SK-N-SH (cell line): Measurements from ENCODE around the gene PFKFB3. TPM values are rescaled to one million over a fixed set of nuclear protein-coding genes. Genes with fewer than 3 reads are reported as not detected.

Experiments used
- CTCF ChIA-PET: fragments of 300-600, 350-600 bp; formaldehyde crosslinking; extraction: SDS; loops from one replicate; lab custom pipeline; 2021; lab: Yijun Ruan, JAX
- POLR2A ChIA-PET: fragments of 350-600 bp; sonication (Branson Sonifier 250); formaldehyde crosslinking; extraction: SDS; loops from one replicate; lab custom pipeline; 2020; ENCODE audit warnings: antibody characterized with exemption, inconsistent platforms; lab: Yijun Ruan, JAX
- DNase-seq: peaks from one replicate; pipeline ENCODE4 v3.0.0; 2012
- H2AFZ ChIP-seq: fragments of 200-600 bp; sonication (generic); 2 replicates; pipeline ENCODE4 v1.8.1; 2016; ENCODE audit warnings: antibody characterized with exemption, mild to moderate bottlenecking, low read depth
- H3F3A ChIP-seq: fragments of 200-600 bp; sonication (generic); replicated peaks from 2 replicates; pipeline ENCODE3; 2016; ENCODE audit warnings: antibody characterized with exemption, mild to moderate bottlenecking; ENCODE audit not compliant: insufficient read depth
- H3K27ac ChIP-seq, 2 experiments: fragments of 200-500 bp in 1 of 2; fragments of 200-600 bp in 1 of 2; sonication (Bioruptor generic) in 1 of 2; sonication (generic), shearing (Covaris generic) in 1 of 2; 2 replicates each; pipeline versions ENCODE4 v1.5.1 to v1.6.1; 2014 to 2016; ENCODE audit warnings: low read depth in 2 of 2, inconsistent platforms in 1 of 2, low read length in 1 of 2, mild to moderate bottlenecking in 1 of 2, mixed read lengths in 1 of 2
- H3K27me3 ChIP-seq: fragments of 200-600 bp; sonication (generic), shearing (Covaris generic); 2 replicates; pipeline ENCODE4 v1.6.1; 2016; ENCODE audit warnings: mixed run types; ENCODE audit not compliant: insufficient read depth
- H3K36me3 ChIP-seq, 2 experiments: fragments of 200-500 bp in 1 of 2; fragments of 200-600 bp in 1 of 2; sonication (Bioruptor generic) in 1 of 2; sonication (generic) in 1 of 2; replicated peaks in 1 of 2; 2 replicates each; pipeline versions ENCODE3 to v1.5.1; 2014 to 2016; ENCODE audit warnings: low read length in 1 of 2, mild to moderate bottlenecking in 1 of 2; ENCODE audit not compliant: insufficient read depth in 2 of 2, control insufficient read depth in 1 of 2
- H3K4me1 ChIP-seq, 2 experiments: fragments of 200-500 bp in 1 of 2; fragments of 200-600 bp in 1 of 2; sonication (Bioruptor generic) in 1 of 2; sonication (generic), shearing (Covaris generic) in 1 of 2; 2 replicates each; pipeline versions ENCODE4 v1.5.1 to v1.6.1; 2014 to 2016; ENCODE audit warnings: low read depth in 1 of 2, low read length in 1 of 2, mixed run types in 1 of 2; ENCODE audit not compliant: insufficient read depth in 2 of 2, control insufficient read depth in 1 of 2
- H3K4me2 ChIP-seq: fragments of 200-600 bp; sonication (generic), shearing (Covaris generic); 2 replicates; pipeline ENCODE4 v1.6.1; 2017; ENCODE audit warnings: mixed run types
- H3K4me3 ChIP-seq, 2 experiments: fragments of 200-500 bp in 1 of 2; fragments of 200-600 bp in 1 of 2; sonication (Bioruptor generic) in 1 of 2; sonication (generic), shearing (Covaris generic) in 1 of 2; 2 replicates each; pipeline versions ENCODE4 v1.5.1 to v1.8.1; 2014 to 2016; ENCODE audit warnings: low read depth in 2 of 2, inconsistent platforms in 1 of 2, low read length in 1 of 2, mild to moderate bottlenecking in 1 of 2, mixed read lengths in 1 of 2, moderate library complexity in 1 of 2
- H3K79me2 ChIP-seq: fragments of 200-600 bp; sonication (generic); 2 replicates; pipeline ENCODE4 v1.8.1; 2017; ENCODE audit warnings: mild to moderate bottlenecking; ENCODE audit not compliant: insufficient read depth
- H3K9ac ChIP-seq: fragments of 200-600 bp; sonication (generic); 2 replicates; pipeline ENCODE4 v1.6.1; 2017; ENCODE audit warnings: mixed run types
- H3K9me2 ChIP-seq: fragments of 200-600 bp; sonication (generic); 2 replicates; pipeline ENCODE4 v1.6.1; 2017; ENCODE audit warnings: mixed run types
- H3K9me3 ChIP-seq: fragments of 200-600 bp; sonication (generic); 2 replicates; pipeline ENCODE4 v1.6.1; 2017; ENCODE audit warnings: mixed run types, mild to moderate bottlenecking, moderate library complexity
- H4K20me1 ChIP-seq: fragments of 200-600 bp; sonication (generic); 2 replicates; pipeline ENCODE4 v1.6.1; 2017; ENCODE audit warnings: mild to moderate bottlenecking, mixed run types; ENCODE audit not compliant: insufficient read depth
- EP300 ChIP-seq, 2 experiments: IDR thresholded peaks; 2 replicates each; pipeline versions ENCODE4 v1.4.0 to v1.6.1; 2012; ENCODE audit warnings: borderline replicate concordance in 1 of 2, low read depth in 1 of 2, low read length in 1 of 2
- GABPA ChIP-seq: IDR thresholded peaks from 2 replicates; pipeline ENCODE4 v1.4.0; 2012; ENCODE audit warnings: low read depth, mild to moderate bottlenecking
- GATA2 ChIP-seq: sonication (generic); formaldehyde crosslinking; IDR thresholded peaks from 2 replicates; pipeline ENCODE4 v1.5.0; 2020; ENCODE audit warnings: mild to moderate bottlenecking, missing genetic modification reagents
- MEF2A ChIP-seq: IDR thresholded peaks from 2 replicates; pipeline ENCODE4 v1.4.0; 2012; ENCODE audit warnings: low read depth, borderline replicate concordance
- MXI1 ChIP-seq: IDR thresholded peaks from 2 replicates; pipeline ENCODE4 v1.6.1; 2012; ENCODE audit warnings: mild to moderate bottlenecking, low read depth, low read length, improper control_type of control experiment
- NFIC ChIP-seq: IDR thresholded peaks from 2 replicates; pipeline ENCODE4 v1.4.0; 2012; ENCODE audit warnings: borderline replicate concordance
- PBX3 ChIP-seq: IDR thresholded peaks from 2 replicates; pipeline ENCODE4; 2012
- POLR2AphosphoS5 ChIP-seq: IDR thresholded peaks from 2 replicates; pipeline ENCODE4 v1.6.1; 2012; ENCODE audit warnings: low read depth, low read length
- RAD21 ChIP-seq: IDR thresholded peaks from 2 replicates; pipeline ENCODE4 v1.6.1; 2012; ENCODE audit warnings: mild to moderate bottlenecking, low read length
- REST ChIP-seq: IDR thresholded peaks from 2 replicates; pipeline ENCODE4 v1.6.1; 2012; ENCODE audit warnings: mild to moderate bottlenecking, low read depth, low read length, moderate library complexity
- SMC3 ChIP-seq: IDR thresholded peaks from 2 replicates; pipeline ENCODE4 v1.6.1; 2012; ENCODE audit warnings: low read depth, low read length, improper control_type of control experiment
- TAF1 ChIP-seq: IDR thresholded peaks from 2 replicates; pipeline ENCODE4 v1.6.1; 2012; ENCODE audit warnings: low read depth, mild to moderate bottlenecking, low read length, moderate library complexity, borderline replicate concordance
- USF1 ChIP-seq: IDR thresholded peaks from 2 replicates; pipeline ENCODE4 v1.4.0; 2012; ENCODE audit warnings: low read depth, borderline replicate concordance
- YY1 ChIP-seq: IDR thresholded peaks from 2 replicates; pipeline ENCODE4 v1.4.0; 2012; ENCODE audit warnings: low read depth, mild to moderate bottlenecking
- ZBTB33 ChIP-seq: IDR thresholded peaks from 2 replicates; pipeline ENCODE4 v1.4.0; 2012; ENCODE audit warnings: low read depth, borderline replicate concordance
- WGBS: methylation state at CpG from one replicate; pipeline ENCODE4 v1.1.6; 2017; ENCODE audit warnings: low lambda C conversion rate; 5-methylcytosine and 5-hydroxymethylcytosine counted together
- polyA plus RNA-seq, 3 experiments: library from polyadenylated mRNA; depleted of rRNA; stranded (reverse); fragments of >200 nt; gene quantifications; 2 replicates each; pipeline ENCODE4 v1.2.3, GENCODE V29; 2012

PFKFB3 gene
- polyA plus RNA-seq, 1 of the 3 experiments (the other 2 are of a cell fraction): 59.7 TPM

GRCh38 chr10:6168084-6168483 is 34.6 kb upstream of the PFKFB3 start:
- no peaks in the 10 kb centered on the region for H3K9me3 ChIP-seq
- no peak overlapping the region for H3K4me2 ChIP-seq
- H3K36me3 ChIP-seq: no peaks in the 10 kb centered on the region
- H3K79me2 ChIP-seq: peaks cover 28% of the 10 kb centered on the region; the same call in 1 of the 2 replicates
- H4K20me1 ChIP-seq: no peaks in the 10 kb centered on the region
- WGBS: 87% methylated on average over 3 of the region's 3 CpGs
- no peak overlapping the region for H3K9ac ChIP-seq
- CTCF ChIA-PET: interaction anchor here (1.3 to 1.8 kb wide), 3 partner anchors 17 to 234 kb away, joined by 4 to 8 read pairs (median 6); partner anchors contain the start of gene PFKFB3
- H3F3A ChIP-seq: no peaks in the 10 kb centered on the region
- no peak overlapping the region for H2AFZ ChIP-seq
- POLR2A ChIA-PET: no interaction called here
- no peak for DNase-seq
- H3K9me2 ChIP-seq: no peaks in the 10 kb centered on the region
- no peak overlapping the region for H3K27ac ChIP-seq
- no peak overlapping the region for H3K4me3 ChIP-seq
- peaks cover 2 to 6% of the 10 kb centered on the region in 2 experiments; a peak in 2 of 4 replicates for H3K4me1 ChIP-seq
- no peaks in the 10 kb centered on the region for H3K27me3 ChIP-seq
- no peak for TF ChIP-seq USF1
- TF ChIP-seq SMC3: no peak
- no peak for TF ChIP-seq NFIC
- no peak for TF ChIP-seq REST
- TF ChIP-seq PBX3: no peak
- TF ChIP-seq ZBTB33: no peak
- TF ChIP-seq EP300 (IDR thresholded peaks at IDR 0.05; ENCODE audit: borderline replicate concordance in 1 of 2, low read depth in 1 of 2, low read length in 1 of 2): no peak
- TF ChIP-seq MXI1: no peak
- no peak for TF ChIP-seq TAF1
- no peak for TF ChIP-seq YY1
- no peak for TF ChIP-seq GABPA
- no peak for TF ChIP-seq GATA2 (CRISPR knock-in tag)
- TF ChIP-seq POLR2AphosphoS5: no peak
- TF ChIP-seq RAD21: no peak
- TF ChIP-seq MEF2A: no peak
